Measurements from ENCODE around the gene SRGAP3. TPM values are rescaled to one million over a fixed set of nuclear protein-coding genes. Genes with fewer than 3 reads are reported as not detected.

Gene SRGAP3
- total RNA-seq, 4 donors from 2014 or later = 14.7 to 58.9 (median 18.7) TPM

DNA sequence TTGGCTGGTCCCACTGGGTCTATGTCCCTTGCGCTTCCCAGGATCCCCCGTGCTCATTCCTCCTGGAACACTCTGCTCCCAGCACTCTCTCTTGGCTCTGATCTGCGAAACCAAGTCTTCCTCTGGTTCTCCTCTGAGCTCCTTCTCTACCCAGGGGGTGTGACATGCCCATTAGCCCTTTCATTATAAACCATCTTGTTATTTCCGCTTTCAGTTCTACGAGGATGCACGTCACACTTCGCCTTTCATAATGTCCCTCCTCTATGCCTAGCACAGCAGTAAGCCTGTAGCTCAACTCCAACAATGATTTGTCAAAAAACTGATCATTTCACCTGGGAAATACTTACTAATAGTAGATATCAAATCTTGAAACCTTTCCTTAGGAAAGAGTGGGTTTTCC is 234.2 kb downstream of the SRGAP3 start:
- no peaks in the 10 kb centered on the region for H3K36me3 ChIP-seq
- peaks cover 8 to 13% of the 10 kb centered on the region in 2 donors for H3K4me1 ChIP-seq
- TF ChIP-seq, protein P1, sequence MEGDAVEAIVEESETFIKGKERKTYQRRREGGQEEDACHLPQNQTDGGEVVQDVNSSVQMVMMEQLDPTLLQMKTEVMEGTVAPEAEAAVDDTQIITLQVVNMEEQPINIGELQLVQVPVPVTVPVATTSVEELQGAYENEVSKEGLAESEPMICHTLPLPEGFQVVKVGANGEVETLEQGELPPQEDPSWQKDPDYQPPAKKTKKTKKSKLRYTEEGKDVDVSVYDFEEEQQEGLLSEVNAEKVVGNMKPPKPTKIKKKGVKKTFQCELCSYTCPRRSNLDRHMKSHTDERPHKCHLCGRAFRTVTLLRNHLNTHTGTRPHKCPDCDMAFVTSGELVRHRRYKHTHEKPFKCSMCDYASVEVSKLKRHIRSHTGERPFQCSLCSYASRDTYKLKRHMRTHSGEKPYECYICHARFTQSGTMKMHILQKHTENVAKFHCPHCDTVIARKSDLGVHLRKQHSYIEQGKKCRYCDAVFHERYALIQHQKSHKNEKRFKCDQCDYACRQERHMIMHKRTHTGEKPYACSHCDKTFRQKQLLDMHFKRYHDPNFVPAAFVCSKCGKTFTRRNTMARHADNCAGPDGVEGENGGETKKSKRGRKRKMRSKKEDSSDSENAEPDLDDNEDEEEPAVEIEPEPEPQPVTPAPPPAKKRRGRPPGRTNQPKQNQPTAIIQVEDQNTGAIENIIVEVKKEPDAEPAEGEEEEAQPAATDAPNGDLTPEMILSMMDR (IDR thresholded peaks at IDR 0.05) = no peak
- TF ChIP-seq POLR2A (IDR thresholded peaks at IDR 0.05) = no peak
- H3K27ac ChIP-seq = no peak overlapping the region
- H3K9me3 ChIP-seq = no peaks in the 10 kb centered on the region
- no peaks in the 10 kb centered on the region for H3K27me3 ChIP-seq
- no peak for DNase-seq
- no peak overlapping the region for H3K4me3 ChIP-seq (replicated peaks in 1 of 3)
- 92% methylated on average over 7 of the region's 7 CpGs for WGBS, 2 donors
- intact Hi-C loops (cut with DNase I) = no loop called here

DNA sequence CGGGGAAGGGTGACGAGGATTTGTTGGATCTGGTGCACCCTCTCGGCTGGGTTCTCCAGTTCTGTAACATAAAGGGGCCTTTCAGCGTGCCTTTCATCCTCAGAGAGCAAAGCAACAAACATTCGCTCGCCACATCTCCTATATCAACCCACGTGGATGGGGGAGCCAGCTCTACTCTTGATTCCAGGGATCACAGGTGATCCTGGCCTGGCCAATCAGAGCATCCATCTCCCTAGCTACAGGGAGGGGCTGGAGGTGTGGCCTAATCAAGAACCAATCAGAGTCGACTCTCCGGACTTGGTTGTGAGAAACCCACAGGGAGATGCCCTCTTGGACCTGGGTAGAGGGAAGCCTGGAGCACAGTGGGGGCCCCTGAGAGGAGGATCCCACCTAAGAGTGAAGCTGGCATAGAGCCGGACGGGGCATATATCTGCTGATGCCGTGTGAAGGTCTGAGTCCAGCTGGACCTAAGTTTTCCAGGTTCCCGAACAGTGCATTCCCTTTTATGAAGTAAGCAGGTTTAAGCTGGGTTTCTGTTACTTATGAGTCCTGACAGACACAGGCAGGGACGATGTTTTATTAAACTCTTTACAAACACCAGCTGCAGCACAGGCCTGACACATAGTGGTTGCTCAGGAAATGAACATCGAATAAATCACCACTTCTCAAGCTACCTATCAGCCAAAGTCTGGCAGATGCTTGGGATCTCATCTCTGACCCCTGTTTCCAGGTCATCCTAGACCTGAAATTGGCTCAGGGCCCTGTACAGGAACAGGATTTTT is 235.5 kb downstream of the SRGAP3 start:
- Histone ChIP-seq H3K9me3 (no peaks in the 10 kb centered on the region), H3K4me3 (replicated peaks in 1 of 3) (no peak overlapping the region), H3K27ac (no peak overlapping the region), H3K36me3 (no peaks in the 10 kb centered on the region), H3K4me1 (peaks cover 1% of the 10 kb centered on the region in 2 donors), H3K27me3 (no peaks in the 10 kb centered on the region)
- DNase-seq = no peak
- TF ChIP-seq, protein P1 (IDR thresholded peaks at IDR 0.05) = no peak
- no peak for TF ChIP-seq POLR2A (IDR thresholded peaks at IDR 0.05)
- intact Hi-C loops (cut with DNase I) = no loop called here
- WGBS, 2 donors = 90 to 92% methylated on average over 15 of the region's 15 CpGs

DNA sequence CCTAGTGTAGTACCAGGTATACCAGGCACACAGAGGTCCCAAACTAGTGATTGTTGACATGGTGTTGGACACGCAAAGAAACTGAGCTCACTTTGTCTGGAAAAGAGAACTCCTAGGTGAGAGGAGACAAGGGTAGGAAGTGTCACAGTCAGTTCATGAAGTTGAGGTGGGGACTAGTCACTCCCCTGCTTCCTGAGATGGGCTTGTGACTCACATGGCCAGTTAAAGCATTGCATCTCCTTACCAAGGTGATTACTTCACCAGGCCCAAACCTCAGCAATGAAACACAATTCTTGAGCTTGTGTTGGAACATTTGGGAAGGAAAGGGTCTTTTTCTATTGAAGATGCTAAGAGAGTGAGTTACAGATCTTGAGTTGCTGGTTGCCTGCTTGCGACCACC is 236.9 kb downstream of the SRGAP3 start:
- no peak overlapping the region for H3K27ac ChIP-seq
- no peaks in the 10 kb centered on the region for H3K9me3 ChIP-seq
- no peaks in the 10 kb centered on the region for H3K27me3 ChIP-seq
- TF ChIP-seq, protein P1 (IDR thresholded peaks at IDR 0.05) = no peak
- TF ChIP-seq POLR2A (IDR thresholded peaks at IDR 0.05) = no peak
- H3K4me3 ChIP-seq (replicated peaks in 1 of 3) = no peak overlapping the region
- DNase-seq = no peak
- 93 to 94% methylated on average over 2 of the region's 2 CpGs for WGBS, 2 donors
- intact Hi-C loops (cut with DNase I) = no loop called here
- no peaks in the 10 kb centered on the region for H3K4me1 ChIP-seq
- H3K36me3 ChIP-seq = no peaks in the 10 kb centered on the region

DNA sequence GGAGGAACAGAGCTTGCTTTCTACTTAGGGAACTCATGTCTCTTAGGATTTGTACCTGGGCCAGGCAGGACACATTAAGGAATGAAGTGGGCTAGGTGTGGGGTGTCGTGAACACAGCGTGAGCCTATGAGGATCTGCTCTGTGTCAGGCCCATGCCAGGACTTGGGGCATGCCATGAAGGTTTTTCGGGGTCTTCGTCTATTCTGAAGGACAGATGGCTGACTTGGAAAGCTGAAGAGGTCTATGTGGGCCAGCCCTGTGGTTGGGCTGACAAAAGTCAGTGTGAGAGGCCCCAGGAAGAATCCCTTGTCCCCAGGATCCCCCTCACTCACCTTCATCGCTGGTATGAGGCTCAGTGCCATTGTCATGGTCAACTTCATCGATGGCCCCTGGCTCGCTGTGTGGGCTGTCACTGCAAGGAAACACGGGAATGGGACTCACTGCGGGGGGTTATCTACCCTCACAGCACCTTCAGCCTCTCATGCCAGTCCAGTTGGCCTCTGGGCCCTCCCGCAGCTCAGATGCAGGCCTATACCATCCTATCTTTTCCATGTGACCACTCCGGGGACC is 239.4 kb downstream of the SRGAP3 start:
- Histone ChIP-seq H3K27me3 (no peaks in the 10 kb centered on the region), H3K27ac (no peak overlapping the region), H3K9me3 (no peaks in the 10 kb centered on the region), H3K36me3 (no peaks in the 10 kb centered on the region), H3K4me1 (no peaks in the 10 kb centered on the region), H3K4me3 (replicated peaks in 1 of 3) (no peak overlapping the region)
- intact Hi-C loops (cut with DNase I) = no loop called here
- DNase-seq = no peak
- TF ChIP-seq, protein P1 (IDR thresholded peaks at IDR 0.05) = no peak
- no peak for TF ChIP-seq POLR2A (IDR thresholded peaks at IDR 0.05)
- 94 to 95% methylated on average over 10 to 11 of the region's 11 CpGs for WGBS, 2 donors

DNA sequence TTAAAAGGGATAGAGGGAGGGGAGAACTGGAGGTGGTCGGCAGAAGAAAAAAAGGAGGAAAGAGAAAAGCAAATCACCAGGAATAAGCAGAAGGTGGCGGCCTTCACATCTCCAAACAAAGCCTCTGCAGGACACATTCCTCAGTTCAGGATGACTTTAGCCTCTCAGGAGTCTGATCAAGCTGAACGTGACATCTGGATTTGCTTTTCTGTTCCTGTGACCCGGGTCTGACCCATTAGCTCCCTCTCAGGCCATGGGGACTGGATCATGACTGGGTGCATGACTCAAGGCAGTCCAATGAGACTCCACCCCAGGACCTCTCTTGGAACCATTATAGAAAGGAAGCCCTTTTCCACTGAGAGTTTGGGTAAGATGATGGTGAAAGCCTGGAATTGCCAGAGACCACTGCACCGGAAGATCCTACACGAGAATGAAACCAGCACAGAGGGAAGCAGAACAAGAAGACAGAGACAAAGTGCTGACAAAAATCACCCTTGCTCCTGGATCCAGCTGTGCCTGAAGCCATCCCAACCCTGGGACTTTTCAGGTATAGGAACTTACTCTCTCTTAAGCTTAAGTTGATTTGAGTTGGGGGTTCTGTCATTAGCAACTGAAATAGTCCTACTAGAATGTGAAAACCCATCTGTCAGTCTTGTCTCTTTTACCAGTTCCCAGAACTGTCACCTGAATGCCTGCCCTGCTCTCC is 240.7 kb downstream of the SRGAP3 start:
- DNase-seq = no peak
- intact Hi-C loops (cut with DNase I) = no loop called here
- 60 to 67% methylated on average over 6 of the region's 6 CpGs for WGBS, 2 donors
- Histone ChIP-seq H3K27ac (no peak overlapping the region), H3K36me3 (no peaks in the 10 kb centered on the region), H3K27me3 (no peaks in the 10 kb centered on the region), H3K9me3 (no peaks in the 10 kb centered on the region), H3K4me1 (no peaks in the 10 kb centered on the region), H3K4me3 (replicated peaks in 1 of 3) (no peak overlapping the region)
- TF ChIP-seq POLR2A (IDR thresholded peaks at IDR 0.05) = no peak
- TF ChIP-seq, protein P1 (IDR thresholded peaks at IDR 0.05) = no peak
